GM19455 (cell line): ENCODE data around the gene SLC39A7.

Experiments used
- ATAC-seq: cut with Tn5 transposase; IDR thresholded peaks from one replicate; pipeline ENCODE4 v1.9.1; 2021; ENCODE audit not compliant: unreplicated experiment

Gene SLC39A7

GRCh38 chr6:33170176-33171015 is 30.3 kb upstream of the SLC39A7 start:
- no peak for ATAC-seq

- ATAC-seq, result no peak
These were observed 29.4 kb upstream of the SLC39A7 start for GRCh38 chr6:33171016-33171879.

- ATAC-seq, result no peak
These were observed 28.6 kb upstream of the SLC39A7 start for GRCh38 chr6:33171880-33172687.

- no peak for ATAC-seq
These were observed 27.8 kb upstream of the SLC39A7 start for GRCh38 chr6:33172688-33173534.

GRCh38 chr6:33173535-33174180 is 27.0 kb upstream of the SLC39A7 start:
- ATAC-seq, result no peak

GRCh38 chr6:33174784-33175183 is 25.9 kb upstream of the SLC39A7 start:
- no peak for ATAC-seq

GRCh38 chr6:33175436-33176069 is 25.1 kb upstream of the SLC39A7 start:
- ATAC-seq, result no peak

- ATAC-seq, result no peak
These were observed 23.8 kb upstream of the SLC39A7 start for GRCh38 chr6:33176906-33177305.

- no peak for ATAC-seq
These were observed 22.9 kb upstream of the SLC39A7 start for GRCh38 chr6:33177552-33178446.

- no peak for ATAC-seq
These were observed 21.8 kb upstream of the SLC39A7 start for GRCh38 chr6:33178755-33179475.

- no peak for ATAC-seq
These were observed 19.5 kb upstream of the SLC39A7 start for GRCh38 chr6:33181141-33181540.

GRCh38 chr6:33183071-33183683 is 17.5 kb upstream of the SLC39A7 start:
- ATAC-seq, result no peak

GRCh38 chr6:33185190-33185589 is 15.5 kb upstream of the SLC39A7 start:
- ATAC-seq, result no peak

GRCh38 chr6:33185654-33186187 is 14.9 kb upstream of the SLC39A7 start:
- no peak for ATAC-seq

GRCh38 chr6:33187809-33188208 is 12.9 kb upstream of the SLC39A7 start:
- ATAC-seq, result no peak

GRCh38 chr6:33189164-33189563 is 11.5 kb upstream of the SLC39A7 start:
- ATAC-seq, result no peak
